Stimulated activated naive CD8-positive, alpha-beta T cell treated with anti-CD3 and anti-CD28 coated beads, Interleukin-15, amount 100 ng/mL, for 72 hours (primary cell): ENCODE results near the gene FHAD1.

Experiments
- ATAC-seq: fragments of 150-1000 bp; cut with Tn5 transposase; 2 replicates; pipeline ENCODE4 v1.10.0; 2021; ENCODE audit warnings: mild to moderate bottlenecking, moderate library complexity
- DNase-seq, 2 donors: peaks; one replicate each; pipeline ENCODE4 v3.0.0; 2021 to 2022
- H3K27ac Mint-ChIP-seq, 2 donors: one replicate each; pipeline ENCODE4 v1.8.0; 2022; ENCODE audit warnings: mild to moderate bottlenecking in 2 of 2, mixed read lengths in 2 of 2, moderate library complexity in 2 of 2
- H3K27me3 Mint-ChIP-seq: one replicate; pipeline ENCODE4 v1.8.0; 2022; ENCODE audit warnings: mixed read lengths
- H3K4me1 Mint-ChIP-seq: one replicate; pipeline ENCODE4 v1.8.0; 2022; ENCODE audit warnings: mild to moderate bottlenecking, mixed read lengths
- H3K4me3 Mint-ChIP-seq, 2 donors: one replicate each; pipeline ENCODE4 v1.8.0; 2022; ENCODE audit warnings: mild to moderate bottlenecking in 2 of 2, mixed read lengths in 2 of 2, moderate library complexity in 1 of 2
- H3K9me3 Mint-ChIP-seq, 2 donors: one replicate each; pipeline ENCODE4 v1.8.0; 2022; ENCODE audit warnings: mixed read lengths in 2 of 2

The FHAD1 gene

DNA sequence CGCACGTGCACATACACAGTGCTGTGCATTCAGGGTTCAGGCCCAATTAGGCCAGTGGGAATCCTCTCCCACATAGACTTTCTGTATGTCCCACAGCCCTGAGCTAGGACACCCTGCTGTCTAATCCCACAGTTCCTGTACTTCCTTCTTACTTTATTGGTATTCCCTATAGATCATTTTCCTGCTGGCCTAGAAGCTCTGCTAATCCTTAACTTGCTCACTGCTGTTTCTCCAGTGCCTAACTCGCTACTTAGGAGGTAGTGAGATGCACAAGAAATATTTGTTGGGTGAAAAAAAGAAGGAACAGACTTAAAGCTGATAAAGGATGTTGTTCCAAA lies 34.1 kb upstream of the FHAD1 start:
- H3K4me1 Mint-ChIP-seq: no peaks in the 10 kb centered on the region
- H3K27me3 Mint-ChIP-seq: peaks cover 19% of the 10 kb centered on the region
- DNase-seq: no peak
- no peak overlapping the region for H3K27ac Mint-ChIP-seq
- no peaks in the 10 kb centered on the region for H3K9me3 Mint-ChIP-seq
- no peak for ATAC-seq
- H3K4me3 Mint-ChIP-seq: no peak overlapping the region

GRCh38 chr1:15213341-15213821 lies 33.6 kb upstream of the FHAD1 start:
- Mint-ChIP-seq H3K9me3 (no peaks in the 10 kb centered on the region), H3K27me3 (peaks cover 16% of the 10 kb centered on the region), H3K27ac (no peak overlapping the region), H3K4me1 (no peaks in the 10 kb centered on the region), H3K4me3 (no peak overlapping the region)
- ATAC-seq: no peak
- DNase-seq: no peak

- ATAC-seq (no peak), DNase-seq (no peak)
- H3K27me3 Mint-ChIP-seq: peaks cover 20% of the 10 kb centered on the region
- no peak overlapping the region for H3K4me3 Mint-ChIP-seq
- no peak overlapping the region for H3K27ac Mint-ChIP-seq
- no peaks in the 10 kb centered on the region for H3K4me1 Mint-ChIP-seq
- H3K9me3 Mint-ChIP-seq: no peaks in the 10 kb centered on the region
These were observed 32.5 kb upstream of the FHAD1 start for GRCh38 chr1:15214527-15214926.

- Mint-ChIP-seq H3K9me3 (no peaks in the 10 kb centered on the region), H3K4me3 (no peak overlapping the region), H3K27ac (no peak overlapping the region), H3K4me1 (no peaks in the 10 kb centered on the region), H3K27me3 (peaks cover 25% of the 10 kb centered on the region)
- DNase-seq (no peak), ATAC-seq (no peak)
These were observed 31.9 kb upstream of the FHAD1 start for GRCh38 chr1:15215116-15215515.

DNA sequence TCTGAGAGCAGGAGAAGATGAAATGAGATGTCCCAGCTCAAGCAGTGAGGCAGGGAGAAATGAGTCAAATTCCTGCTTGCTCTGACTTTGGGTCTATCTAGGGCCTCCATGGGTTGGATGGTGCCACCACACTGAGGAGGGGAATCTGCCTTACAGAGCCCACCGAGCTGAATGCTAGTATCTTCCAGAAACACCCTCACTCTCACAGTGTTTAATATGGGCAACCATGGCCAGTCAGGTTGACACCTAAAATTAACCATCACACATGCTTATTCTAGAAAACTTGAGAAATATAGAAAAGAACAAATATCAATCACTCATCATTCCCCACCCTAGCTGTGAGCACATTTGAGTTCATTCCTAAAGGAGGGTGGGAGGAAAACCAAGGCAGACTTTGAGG lies 29.4 kb upstream of the FHAD1 start:
- no peak for DNase-seq
- ATAC-seq: no peak
- Mint-ChIP-seq H3K9me3 (no peaks in the 10 kb centered on the region), H3K27me3 (peaks cover 39% of the 10 kb centered on the region), H3K27ac (no peak overlapping the region), H3K4me3 (no peak overlapping the region), H3K4me1 (no peaks in the 10 kb centered on the region)

GRCh38 chr1:15218287-15219279 lies 28.4 kb upstream of the FHAD1 start:
- no peak for ATAC-seq

DNA sequence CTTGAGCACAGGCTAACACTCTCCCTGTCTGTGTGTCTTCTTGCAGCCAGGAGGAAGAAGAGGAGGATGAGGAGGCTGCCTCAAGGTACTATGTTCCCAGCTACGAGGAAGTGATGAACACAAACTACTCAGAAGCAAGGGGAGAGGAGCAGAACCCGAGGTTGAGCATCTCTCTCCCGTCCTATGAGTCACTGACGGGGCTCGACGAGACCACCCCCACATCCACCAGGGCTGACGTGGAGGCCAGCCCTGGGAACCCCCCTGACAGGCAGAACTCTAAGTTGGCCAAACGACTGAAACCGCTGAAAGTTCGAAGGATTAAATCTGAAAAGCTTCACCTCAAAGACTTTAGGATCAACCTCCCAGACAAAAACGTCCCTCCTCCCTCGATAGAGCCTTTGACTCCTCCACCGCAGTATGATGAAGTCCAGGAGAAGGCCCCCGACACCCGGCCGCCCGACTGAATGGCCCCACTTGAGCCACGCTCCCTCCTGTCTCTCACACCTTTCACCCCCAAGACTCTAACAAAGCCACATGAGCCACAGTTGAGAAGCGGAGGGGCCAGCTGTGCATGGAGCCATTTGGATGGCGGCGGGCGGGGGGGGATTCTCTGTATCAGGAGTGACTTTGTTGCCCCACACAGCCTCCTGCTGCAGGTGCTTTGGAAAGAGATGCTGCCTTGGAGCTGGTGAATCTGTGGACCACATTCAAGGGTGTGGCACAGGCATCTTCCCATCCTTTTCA lies 27.6 kb upstream of the FHAD1 start:
- no peak for DNase-seq

More at GRCh38 chr1:15218287-15219279, 28.4 kb upstream of the FHAD1 start:
- Mint-ChIP-seq H3K9me3 (no peaks in the 10 kb centered on the region), H3K4me1 (no peaks in the 10 kb centered on the region), H3K27me3 (peaks cover 44% of the 10 kb centered on the region), H3K27ac (no peak overlapping the region), H3K4me3 (no peak overlapping the region)
- no peak for DNase-seq

GRCh38 chr1:15220024-15220392 lies 27.0 kb upstream of the FHAD1 start:
- Mint-ChIP-seq H3K27me3 (peaks cover 58% of the 10 kb centered on the region), H3K4me1 (peaks cover 6% of the 10 kb centered on the region), H3K9me3 (no peaks in the 10 kb centered on the region), H3K27ac (no peak overlapping the region), H3K4me3 (no peak overlapping the region)
- DNase-seq (no peak), ATAC-seq (no peak)

More for the DNA sequence above, 27.6 kb upstream of the FHAD1 start:
- Mint-ChIP-seq H3K27me3 (peaks cover 53% of the 10 kb centered on the region), H3K27ac (no peak overlapping the region), H3K4me1 (peaks cover 6% of the 10 kb centered on the region), H3K9me3 (no peaks in the 10 kb centered on the region), H3K4me3 (no peak overlapping the region)
- ATAC-seq: no peak

DNA sequence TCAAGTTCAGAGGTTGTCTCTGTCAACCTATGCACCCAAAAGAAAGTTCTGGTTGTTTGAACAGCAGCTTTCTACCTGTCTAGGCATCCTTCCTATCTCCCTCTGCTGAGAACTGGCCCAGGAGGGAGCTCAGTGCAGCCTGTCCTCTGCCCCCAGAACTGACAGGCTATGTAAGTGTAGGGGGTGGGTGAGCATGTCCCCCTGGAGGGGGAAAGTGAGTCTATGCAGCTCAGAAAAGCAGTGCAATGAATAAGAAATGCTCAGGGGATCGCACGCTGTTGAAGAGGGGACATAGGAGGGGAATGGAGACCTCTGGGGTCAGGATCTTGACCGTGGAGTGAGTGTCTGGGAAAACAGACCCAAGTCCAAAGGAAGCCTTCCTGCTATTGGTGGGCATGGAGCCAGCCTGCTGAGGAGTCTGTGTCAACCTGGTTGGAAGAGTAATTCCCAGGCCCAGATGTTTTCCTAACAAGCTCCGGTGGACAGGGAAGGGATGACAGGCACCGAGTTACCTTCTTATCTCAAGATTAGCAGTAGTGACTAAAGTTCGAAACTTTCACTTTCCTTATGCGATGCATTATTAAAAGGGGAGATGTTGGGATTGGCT lies 26.1 kb upstream of the FHAD1 start:
- Mint-ChIP-seq H3K27me3 (peaks cover 58% of the 10 kb centered on the region), H3K27ac (no peak overlapping the region), H3K9me3 (no peaks in the 10 kb centered on the region), H3K4me1 (peaks cover 6% of the 10 kb centered on the region), H3K4me3 (no peak overlapping the region)
- ATAC-seq (no peak), DNase-seq (no peak)

DNA sequence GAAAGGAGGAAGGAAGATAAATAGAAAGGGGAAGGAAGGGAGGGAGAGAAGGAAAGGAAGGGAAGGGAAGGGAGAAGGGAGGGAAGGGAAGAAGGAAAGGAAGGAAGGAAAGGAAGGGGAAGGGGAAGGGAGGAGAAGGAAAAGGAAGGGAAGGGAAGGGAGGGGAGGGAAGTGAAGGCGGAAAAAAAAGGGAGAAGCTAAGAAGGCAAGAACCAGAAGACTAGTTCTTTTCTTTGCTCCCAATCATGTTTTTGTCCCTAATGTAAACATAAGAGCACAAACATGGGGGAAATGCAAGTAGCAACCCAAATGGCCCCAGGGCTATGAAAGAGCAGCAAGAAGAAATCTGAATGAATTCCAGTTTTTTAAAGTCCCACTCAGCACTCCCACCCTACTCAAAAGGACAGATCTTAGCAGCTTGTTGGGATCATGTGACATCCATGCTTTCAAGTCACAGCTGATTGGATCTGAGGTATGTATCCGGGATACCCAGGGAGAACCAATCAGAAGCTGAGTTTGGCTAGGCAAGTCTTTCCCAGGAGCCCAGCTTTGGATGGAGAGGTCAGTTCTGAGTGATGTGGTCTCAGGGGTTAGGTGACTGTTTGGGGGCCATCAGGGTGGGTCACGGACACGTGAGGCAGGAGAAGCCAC lies 24.2 kb upstream of the FHAD1 start:
- no peaks in the 10 kb centered on the region for H3K9me3 Mint-ChIP-seq
- H3K4me1 Mint-ChIP-seq: peaks cover 6% of the 10 kb centered on the region
- DNase-seq (no peak), ATAC-seq (no peak)
- H3K27me3 Mint-ChIP-seq: peaks cover 61% of the 10 kb centered on the region
- H3K27ac Mint-ChIP-seq: no peak overlapping the region
- no peak overlapping the region for H3K4me3 Mint-ChIP-seq

DNA sequence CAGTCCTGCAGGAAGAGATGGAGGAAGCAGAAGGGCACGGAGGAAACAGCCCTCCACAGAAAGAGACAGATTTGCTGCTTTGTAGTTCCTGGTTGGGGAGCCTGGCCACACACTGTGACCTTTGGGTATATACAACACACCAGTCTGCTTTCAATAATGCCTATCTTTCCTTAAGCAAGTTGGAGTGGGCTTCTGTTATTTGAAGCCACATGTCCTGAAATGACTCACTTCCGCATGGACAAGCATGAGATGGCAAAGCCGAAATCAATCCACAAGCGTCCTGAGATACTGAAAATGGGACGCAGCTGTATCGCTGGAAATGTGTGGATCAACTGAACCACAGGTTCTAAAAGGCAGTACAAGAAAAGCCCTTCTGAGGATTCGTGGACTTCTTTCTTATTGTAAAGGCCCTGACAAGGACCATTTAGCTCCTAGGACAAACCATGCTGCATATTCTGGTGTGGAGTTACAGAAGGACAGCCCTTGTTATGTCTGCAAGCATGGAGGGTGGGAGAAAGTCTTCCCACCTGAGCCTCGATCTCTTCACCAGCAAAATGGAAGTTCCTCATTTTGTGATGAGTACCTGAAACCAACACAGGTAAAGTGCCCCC lies 22.7 kb upstream of the FHAD1 start:
- Mint-ChIP-seq H3K4me3 (no peak overlapping the region), H3K4me1 (peaks cover 6% of the 10 kb centered on the region), H3K27me3 (peaks cover 58% of the 10 kb centered on the region), H3K9me3 (no peaks in the 10 kb centered on the region), H3K27ac (no peak overlapping the region)
- DNase-seq (no peak), ATAC-seq (no peak)

DNA sequence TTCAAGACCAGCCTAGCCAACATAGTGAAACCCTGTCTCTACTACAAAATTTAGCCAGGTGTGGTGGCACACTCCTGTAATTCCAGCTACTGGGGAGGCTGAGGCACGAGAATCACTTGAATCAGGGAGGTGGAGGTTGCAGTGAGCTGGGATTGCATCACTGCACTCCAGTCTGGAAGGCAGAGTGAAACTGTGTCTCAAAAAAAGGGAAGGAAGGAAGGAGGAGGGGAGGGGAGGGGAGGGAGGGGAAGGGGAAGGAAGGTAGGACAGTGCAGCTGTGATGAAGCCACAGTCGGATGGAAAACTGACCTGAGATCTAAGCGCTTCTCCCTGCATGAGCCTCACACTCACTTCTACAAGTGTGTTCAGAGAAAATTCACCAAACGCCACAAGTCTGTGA lies 22.0 kb upstream of the FHAD1 start:
- Mint-ChIP-seq H3K4me3 (no peak overlapping the region), H3K27ac (no peak overlapping the region), H3K4me1 (peaks cover 9% of the 10 kb centered on the region), H3K9me3 (no peaks in the 10 kb centered on the region), H3K27me3 (peaks cover 52% of the 10 kb centered on the region)
- DNase-seq (no peak), ATAC-seq (no peak)

GRCh38 chr1:15225461-15225860 lies 21.6 kb upstream of the FHAD1 start:
- no peak for ATAC-seq
- Mint-ChIP-seq H3K4me1 (peaks cover 11% of the 10 kb centered on the region), H3K9me3 (no peaks in the 10 kb centered on the region), H3K4me3 (no peak overlapping the region), H3K27me3 (peaks cover 52% of the 10 kb centered on the region), H3K27ac (no peak overlapping the region)
- no peak for DNase-seq

- no peak for DNase-seq
- peak overlapping the region in 1 of 2 donors; percentile 59 for H3K27ac Mint-ChIP-seq
- no peak overlapping the region for H3K4me3 Mint-ChIP-seq
- H3K9me3 Mint-ChIP-seq: no peaks in the 10 kb centered on the region
- ATAC-seq: no peak
- H3K27me3 Mint-ChIP-seq: peaks cover 40% of the 10 kb centered on the region
- H3K4me1 Mint-ChIP-seq: peaks cover 23% of the 10 kb centered on the region
These were observed 20.4 kb upstream of the FHAD1 start for GRCh38 chr1:15226388-15227255.
